ENCODE measurements around the gene SYNDIG1L. TPM values are rescaled to one million over a fixed set of nuclear protein-coding genes. Genes with fewer than 3 reads are reported as not detected.

The SYNDIG1L gene
- total and polyA plus RNA-seq, 10 of the 15 experiments (the other 5 are each of a cell fraction or from before 2014, with no cell fraction given), result 0.04 TPM; not detected in 9

DNA sequence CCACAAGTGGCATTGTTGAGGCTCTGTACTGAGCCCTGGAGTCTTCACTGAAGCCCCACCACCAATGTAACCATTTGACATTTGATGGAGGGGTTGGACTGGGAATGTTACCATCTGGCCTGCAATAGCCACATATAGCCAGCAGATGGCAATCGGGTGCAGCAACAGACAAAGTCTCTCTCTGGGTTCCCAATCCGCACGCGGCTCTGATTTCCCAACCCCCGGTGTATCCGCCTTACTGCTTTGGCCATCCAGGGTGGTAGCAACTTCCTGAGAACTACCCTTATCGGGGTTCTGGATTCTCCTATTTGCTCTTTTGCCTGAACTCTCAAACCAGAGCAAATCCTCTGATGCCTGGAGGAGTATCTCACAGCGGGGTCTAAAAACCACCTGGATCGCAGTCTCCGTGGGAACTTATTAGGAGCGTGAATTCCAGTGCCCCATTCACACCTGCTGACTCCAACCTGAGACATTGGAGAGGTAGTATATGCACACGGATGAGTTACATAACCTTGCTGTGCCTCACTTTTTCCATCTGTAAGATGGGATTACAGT is 63.6 kb downstream of the SYNDIG1L start (continued):
- no peak for TF ChIP-seq STAT1 (conservative IDR thresholded peaks at IDR 0.05)
- TF ChIP-seq ZNF384 (IDR thresholded peaks at IDR 0.05; ENCODE audit: borderline replicate concordance, low read depth, low read length), result no peak
- TF ChIP-seq RB1 (IDR thresholded peaks at IDR 0.05; ENCODE audit: borderline replicate concordance), result 0 out of 2 replicates have a peak, but pooled peaks have one; percentile 43
- TF ChIP-seq TCF7 (IDR thresholded peaks at IDR 0.05; ENCODE audit: borderline replicate concordance), result no peak
- TF ChIP-seq, protein P1, sequence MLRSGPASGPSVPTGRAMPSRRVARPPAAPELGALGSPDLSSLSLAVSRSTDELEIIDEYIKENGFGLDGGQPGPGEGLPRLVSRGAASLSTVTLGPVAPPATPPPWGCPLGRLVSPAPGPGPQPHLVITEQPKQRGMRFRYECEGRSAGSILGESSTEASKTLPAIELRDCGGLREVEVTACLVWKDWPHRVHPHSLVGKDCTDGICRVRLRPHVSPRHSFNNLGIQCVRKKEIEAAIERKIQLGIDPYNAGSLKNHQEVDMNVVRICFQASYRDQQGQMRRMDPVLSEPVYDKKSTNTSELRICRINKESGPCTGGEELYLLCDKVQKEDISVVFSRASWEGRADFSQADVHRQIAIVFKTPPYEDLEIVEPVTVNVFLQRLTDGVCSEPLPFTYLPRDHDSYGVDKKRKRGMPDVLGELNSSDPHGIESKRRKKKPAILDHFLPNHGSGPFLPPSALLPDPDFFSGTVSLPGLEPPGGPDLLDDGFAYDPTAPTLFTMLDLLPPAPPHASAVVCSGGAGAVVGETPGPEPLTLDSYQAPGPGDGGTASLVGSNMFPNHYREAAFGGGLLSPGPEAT (IDR thresholded peaks at IDR 0.05; ENCODE audit: low read depth), result no peak
- TF ChIP-seq IKZF1 (conservative IDR thresholded peaks at IDR 0.05), result peak; percentile 21; the same call in 1 of the 2 replicates
- TF ChIP-seq, protein P2, sequence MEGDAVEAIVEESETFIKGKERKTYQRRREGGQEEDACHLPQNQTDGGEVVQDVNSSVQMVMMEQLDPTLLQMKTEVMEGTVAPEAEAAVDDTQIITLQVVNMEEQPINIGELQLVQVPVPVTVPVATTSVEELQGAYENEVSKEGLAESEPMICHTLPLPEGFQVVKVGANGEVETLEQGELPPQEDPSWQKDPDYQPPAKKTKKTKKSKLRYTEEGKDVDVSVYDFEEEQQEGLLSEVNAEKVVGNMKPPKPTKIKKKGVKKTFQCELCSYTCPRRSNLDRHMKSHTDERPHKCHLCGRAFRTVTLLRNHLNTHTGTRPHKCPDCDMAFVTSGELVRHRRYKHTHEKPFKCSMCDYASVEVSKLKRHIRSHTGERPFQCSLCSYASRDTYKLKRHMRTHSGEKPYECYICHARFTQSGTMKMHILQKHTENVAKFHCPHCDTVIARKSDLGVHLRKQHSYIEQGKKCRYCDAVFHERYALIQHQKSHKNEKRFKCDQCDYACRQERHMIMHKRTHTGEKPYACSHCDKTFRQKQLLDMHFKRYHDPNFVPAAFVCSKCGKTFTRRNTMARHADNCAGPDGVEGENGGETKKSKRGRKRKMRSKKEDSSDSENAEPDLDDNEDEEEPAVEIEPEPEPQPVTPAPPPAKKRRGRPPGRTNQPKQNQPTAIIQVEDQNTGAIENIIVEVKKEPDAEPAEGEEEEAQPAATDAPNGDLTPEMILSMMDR (IDR thresholded peaks at IDR 0.05 in 2 of 3, conservative IDR thresholded peaks at IDR 0.05 in 1 of 3; ENCODE audit: control insufficient read depth in 2 of 3, extremely low read depth in 1 of 3, insufficient read depth in 1 of 3, low read depth in 3 of 3, low read length in 3 of 3), result peak; percentile 93 to 98 (median 96)
- TF ChIP-seq ZBED1 (IDR thresholded peaks at IDR 0.05; ENCODE audit: borderline replicate concordance), result no peak
- TF ChIP-seq ZNF274 (IDR thresholded peaks at IDR 0.05; ENCODE audit: insufficient read depth, insufficient read length), result no peak
- peak; percentile 54; the same call in 1 of the 2 replicates for TF ChIP-seq YY1 (IDR thresholded peaks at IDR 0.05; ENCODE audit: low read depth, low read length)
- TF ChIP-seq RAD21 (IDR thresholded peaks at IDR 0.05; ENCODE audit: insufficient read depth, low read depth, low read length), result peak; percentile 90
- no peak for TF ChIP-seq ZNF207 (IDR thresholded peaks at IDR 0.05; ENCODE audit: borderline replicate concordance)

All from GM12878 (cell line).